GM18498 (cell line): Measurements from ENCODE around the gene ZC3H14.
A peak's percentile ranks its signal among the peaks of the same experiment; 100 is the strongest.

ENCODE experiments used
- ATAC-seq: cut with Tn5 transposase; IDR thresholded peaks from one replicate; pipeline ENCODE4 v1.9.1; 2021; ENCODE audit warnings: mild to moderate bottlenecking, moderate library complexity; ENCODE audit not compliant: unreplicated experiment

ZC3H14 gene

DNA sequence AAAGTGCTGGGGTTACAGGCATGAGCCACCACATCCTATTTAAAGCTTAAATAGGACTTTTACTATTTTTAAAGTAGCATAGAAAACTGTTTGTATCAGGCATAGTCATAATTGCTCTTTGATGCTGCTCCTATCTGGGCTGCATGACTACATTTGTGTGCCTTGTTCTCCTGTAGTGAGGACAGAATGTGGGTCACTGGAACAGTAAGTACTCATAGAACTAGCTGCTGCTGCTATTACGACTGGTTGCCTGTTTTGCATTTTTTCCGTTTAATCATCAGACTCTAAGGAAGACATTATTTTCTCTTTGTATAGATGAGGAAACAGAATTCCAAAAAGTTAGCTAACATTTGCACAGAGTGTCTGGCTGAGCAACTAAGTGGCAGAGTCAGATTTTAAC is 42.8 kb downstream of the ZC3H14 start:
- ATAC-seq = no peak

DNA sequence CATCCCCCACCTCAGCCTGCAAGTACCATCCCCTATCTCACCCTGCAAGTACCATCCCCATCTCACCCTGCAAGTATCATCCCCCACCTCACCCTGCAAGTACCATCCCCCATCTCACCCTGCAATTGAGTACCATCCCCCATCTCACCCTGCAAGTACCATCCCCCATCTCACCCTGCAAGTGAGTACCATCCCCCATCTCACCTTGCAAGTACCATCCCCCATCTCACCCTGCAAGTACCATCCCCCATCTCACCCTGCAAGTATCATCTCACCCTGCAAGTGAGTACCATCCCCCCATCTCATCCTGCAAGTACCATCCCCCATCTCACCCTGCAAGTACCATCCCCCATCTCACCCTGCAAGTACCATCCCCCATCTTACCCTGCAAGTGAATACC is 45.0 kb downstream of the ZC3H14 start:
- ATAC-seq = no peak

DNA sequence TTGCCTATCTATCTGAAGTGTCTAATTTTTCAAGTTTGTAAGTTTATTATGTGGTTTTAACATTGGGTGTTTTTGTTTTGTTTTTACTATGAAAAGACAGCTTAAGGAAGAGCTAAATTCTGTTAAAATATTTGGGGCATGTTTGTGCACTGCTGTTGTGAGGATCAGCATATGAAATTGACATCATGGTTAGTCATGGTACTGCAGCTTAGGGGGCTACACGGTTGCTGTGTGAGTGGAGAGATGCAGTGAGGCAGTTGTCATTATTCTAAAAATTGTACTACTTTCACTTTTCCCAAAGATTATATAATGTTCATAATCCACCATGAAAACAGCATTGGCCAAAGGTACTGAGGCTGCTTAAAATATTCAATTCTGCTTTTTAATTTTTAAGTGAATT is 49.0 kb downstream of the ZC3H14 start:
- no peak for ATAC-seq

DNA sequence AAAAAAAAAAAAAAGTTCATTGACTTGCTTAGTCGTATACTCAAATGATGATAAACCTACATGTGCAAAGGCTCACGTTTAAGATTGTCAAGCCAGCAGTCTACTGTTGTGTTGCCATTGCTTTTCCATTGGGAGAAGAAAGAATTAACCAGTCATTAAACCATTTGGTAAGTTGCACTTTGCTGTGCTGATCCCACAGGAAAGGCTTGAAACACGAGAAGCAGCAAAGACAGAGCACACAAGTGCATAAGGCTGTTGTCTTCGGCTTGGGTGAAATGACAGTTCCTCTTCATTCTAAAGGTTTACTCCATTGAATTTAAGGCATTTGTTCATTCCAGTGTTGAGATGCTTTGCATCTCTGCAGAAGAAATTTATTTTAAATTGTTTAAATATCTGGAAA is 50.1 kb downstream of the ZC3H14 start:
- ATAC-seq = no peak

DNA sequence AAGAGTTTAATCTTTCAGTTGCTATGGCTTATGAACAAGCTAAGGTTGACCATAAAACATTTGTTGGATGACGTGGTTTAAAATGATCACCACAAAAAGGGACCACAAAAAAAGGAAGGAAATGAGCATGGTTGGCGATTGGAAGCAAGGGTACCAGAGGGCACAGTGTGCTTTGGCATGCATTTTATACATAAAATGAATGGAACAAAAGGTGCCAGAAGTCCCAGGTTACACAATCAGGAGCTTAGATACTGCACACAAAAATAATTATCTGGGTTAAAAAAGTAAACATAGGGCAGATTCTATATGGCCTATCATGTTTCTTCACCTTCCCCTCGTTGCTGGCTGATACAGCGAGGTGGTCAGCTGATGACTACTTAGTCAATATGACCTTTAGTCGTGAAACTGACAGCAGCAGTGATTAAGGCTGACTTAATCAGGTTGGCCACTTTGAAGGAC is 50.7 kb downstream of the ZC3H14 start:
- no peak for ATAC-seq

DNA sequence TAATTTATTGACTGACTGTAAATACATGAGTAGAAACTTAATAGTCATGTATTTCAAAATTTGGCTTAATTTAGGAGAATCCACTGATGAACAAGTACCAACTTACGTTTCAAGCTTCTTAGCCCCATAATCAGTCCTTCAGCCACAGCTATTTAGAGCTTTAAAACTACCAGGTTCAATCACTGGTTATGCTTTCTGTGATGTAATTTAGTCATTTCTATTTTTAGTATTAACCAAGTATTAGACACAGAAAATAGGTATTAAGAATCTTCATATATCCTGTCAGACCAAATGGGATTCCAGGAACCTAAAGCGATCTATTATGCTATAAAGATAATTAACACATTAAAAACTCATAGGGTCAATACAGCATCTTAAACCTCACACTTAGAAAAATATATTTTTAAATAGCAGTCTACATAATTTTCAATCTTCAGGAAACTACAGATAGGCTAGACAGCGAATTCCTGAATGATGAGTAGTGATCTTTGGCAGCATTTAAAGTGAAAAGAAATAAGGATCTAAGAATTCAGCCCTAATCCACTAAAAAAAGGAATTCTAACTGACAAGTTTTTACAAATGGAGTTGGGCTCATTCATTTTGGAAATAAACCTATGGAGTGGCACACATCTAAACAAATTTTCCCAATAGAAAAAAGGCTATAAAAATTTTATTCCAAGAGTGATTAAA is 51.5 kb downstream of the ZC3H14 start:
- no peak for ATAC-seq

DNA sequence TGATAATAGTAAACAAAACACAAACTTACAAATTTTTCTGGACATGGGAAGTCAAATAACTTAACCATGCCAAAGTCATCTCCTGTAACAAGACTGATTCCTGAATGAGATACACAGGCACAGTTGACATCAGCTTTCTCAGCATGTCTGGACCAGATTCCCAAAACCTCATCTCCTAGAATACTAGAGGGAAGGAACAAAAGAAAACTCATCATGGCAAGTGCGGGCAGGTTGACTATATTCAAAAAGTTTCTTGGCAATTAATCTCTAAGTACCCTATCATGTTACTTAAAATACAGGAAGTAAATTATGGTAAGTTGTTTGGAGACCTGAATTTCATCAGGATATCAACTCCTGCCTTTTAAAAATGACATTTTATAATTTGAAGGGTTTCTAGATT is 53.9 kb downstream of the ZC3H14 start:
- no peak for ATAC-seq

DNA sequence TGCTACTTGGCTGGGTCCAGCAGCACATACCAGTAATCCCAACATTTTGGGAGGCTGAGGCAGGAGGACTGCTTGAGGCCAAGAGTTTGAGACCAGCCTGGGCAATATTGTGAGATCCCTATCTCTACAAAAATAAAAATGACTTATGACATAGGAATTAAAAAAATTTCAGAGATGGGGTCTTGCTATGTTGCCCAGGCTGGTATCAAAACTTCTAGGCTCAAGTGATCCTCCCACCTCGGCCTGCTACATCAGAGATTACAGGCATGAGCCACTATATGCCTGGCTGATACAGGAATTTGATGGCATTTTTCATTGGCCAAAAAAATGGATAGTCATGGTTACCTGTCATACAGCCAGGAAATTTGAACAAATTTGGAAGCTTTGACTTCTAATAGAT is 54.6 kb downstream of the ZC3H14 start:
- ATAC-seq = no peak

DNA sequence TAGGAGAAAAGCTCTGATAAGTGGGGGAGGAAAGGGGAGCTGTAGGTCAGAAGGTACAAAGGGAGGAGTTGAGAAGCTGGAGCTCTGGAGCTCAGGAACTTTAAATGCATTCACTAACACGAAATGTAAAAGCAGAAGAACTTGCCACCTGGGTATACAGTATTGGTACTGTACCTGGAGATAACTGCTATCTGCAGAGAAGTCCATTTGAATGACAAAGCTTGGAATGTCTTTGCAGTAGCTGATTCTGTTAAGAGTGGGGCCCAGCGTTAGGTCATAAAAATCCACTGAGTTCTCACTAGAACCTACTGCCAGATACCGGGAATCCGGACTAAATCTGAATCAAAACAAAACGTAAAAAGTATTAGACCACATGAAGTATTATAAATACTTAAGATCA is 55.6 kb downstream of the ZC3H14 start:
- no peak for ATAC-seq

DNA sequence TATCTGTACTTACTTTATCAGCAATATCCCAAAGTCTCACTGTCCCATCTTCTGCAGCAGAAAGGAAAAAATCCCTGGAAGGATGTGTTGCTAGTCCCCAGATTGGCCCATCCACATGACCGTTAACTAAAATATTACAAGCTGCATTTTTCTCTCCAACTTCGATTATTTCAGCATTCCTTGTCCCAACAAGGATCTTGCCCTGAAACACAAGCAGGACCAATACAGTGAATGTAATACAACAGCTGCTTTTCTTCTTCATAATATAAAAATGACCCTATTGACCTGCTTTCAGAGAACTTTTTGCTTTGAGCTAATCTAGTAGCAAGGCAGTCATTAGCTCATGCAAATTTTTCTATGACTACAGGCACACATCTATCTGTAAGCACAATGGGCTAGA is 58.3 kb downstream of the ZC3H14 start:
- no peak for ATAC-seq

DNA sequence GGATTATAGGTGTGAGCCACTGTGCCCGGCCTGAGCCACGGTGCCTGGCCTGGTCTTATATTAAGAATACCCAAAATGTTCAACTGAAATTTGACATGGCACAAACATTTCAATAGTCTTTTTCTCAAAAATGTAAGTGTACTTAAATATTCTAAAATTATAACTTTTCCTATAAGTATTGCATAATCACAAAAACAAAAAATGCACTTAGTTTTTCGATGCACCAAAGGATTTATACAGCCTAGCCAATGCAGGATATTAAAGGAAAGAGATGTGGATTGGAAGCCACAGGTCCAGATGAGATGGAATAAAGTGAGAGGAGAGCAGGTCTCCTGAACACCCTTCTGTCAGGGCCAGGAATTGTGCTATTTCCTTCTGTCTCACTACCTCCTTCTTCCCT is 62.8 kb downstream of the ZC3H14 start:
- no peak for ATAC-seq

DNA sequence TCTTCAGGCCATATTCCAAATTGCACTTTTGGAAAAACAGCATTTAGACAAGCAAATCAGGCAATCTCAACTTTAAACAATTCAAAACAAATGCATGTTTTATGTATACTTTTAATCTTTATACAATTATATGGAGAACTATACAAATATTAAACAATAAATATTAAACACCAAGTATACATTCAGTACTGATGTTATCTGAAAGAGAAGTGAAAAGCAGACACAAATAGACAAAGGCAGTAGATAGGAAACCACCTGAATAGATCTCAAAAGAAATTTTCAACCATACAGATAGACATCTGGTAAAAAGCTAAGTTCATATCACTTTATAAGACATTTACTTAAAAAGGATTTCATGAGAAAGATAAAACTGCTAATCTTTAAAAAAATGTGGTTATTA is 65.2 kb downstream of the ZC3H14 start:
- no peak for ATAC-seq

DNA sequence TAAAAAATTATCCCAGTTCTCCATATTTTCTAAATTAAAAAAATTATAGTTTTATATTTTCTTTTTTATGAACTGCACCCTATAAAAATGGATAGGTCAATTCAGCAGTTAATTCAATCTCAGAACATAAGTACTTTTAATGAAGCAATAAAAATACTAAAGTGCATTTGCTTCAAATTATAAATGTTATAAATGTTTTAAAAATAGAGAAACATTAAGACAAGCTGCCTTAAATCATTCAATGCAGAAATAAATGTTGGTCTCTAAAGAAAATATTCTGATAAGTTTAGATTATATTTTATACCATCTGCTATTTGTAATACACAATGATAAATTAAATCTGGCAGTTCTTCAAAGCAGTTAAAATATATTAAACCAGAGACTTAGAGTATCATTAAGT is 65.6 kb downstream of the ZC3H14 start:
- no peak for ATAC-seq

DNA sequence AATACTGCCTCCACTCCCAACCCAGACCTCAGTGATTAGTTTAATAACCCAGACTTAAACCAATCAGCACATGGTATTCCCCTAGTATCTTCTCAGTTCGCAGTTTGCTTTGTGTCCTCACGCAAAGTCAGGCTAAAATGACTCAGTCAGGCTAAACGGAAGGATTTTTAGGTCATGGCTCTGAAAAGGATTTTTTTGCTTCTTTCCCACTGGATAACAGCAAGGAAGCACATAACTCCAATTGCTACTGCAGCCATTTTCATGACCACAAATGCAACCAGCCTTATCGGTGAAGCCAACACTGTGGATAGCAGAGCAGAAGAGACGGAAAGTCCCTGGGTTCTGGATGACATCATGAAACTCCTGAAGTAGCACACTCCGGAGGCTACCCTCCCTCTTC is 67.7 kb downstream of the ZC3H14 start:
- ATAC-seq = no peak

DNA sequence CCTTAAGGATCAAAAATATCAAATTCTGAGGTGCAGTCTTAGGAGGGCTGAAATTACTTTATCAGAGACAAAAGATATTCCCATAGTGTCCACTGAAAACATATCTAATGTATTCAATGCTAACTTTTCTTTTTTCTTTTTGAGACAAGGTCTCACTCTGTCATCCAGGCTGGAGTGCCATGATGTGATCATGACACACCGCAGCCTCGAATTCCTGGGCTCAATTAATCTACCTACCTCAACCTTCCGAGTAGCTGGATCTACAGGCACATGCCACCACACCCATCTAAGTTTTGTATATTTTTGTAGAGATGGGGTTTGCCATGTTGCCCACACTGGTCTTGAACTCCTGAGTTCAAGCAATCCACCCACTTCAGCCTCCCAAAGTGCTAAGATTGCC is 68.3 kb downstream of the ZC3H14 start:
- ATAC-seq = no peak

DNA sequence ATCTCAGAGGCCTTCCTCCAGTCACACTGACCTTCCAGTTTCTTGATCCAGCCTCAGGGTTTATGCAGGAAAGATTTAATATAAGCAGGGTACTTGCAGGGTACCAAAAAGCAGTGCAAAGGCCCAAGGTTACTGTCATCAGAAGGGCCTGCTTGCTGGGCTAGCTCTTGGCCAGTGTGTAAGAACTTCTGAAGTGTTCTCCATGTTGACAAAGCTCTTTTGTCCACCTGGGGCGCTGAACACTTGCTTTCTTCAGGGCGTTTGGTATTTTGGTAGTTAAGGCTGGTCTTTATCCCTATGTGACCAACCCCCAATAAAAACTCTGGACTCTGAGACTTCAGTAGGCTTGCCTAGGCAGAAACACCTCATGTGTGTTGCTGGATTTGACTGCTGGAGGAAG is 69.7 kb downstream of the ZC3H14 start:
- no peak for ATAC-seq

DNA sequence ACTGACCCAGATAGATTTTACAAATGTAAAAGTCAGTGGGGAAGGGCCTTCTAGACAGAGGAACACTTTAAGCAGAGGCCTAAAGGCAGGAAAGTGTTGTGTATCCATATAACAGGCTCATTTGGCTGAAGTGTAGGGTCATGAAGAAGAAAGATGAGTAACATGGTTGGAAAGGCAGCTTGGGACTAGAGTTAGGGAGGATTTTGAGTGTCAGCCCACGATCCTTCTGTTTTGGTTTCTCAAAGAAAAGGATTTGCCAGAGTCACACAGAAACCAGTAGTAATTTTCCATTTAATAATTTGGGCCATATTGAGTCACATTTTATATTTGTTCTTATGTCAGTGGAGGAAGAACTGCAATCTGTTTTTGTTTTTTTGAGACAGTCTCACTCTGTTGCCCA is 76.4 kb downstream of the ZC3H14 start:
- ATAC-seq = no peak

DNA sequence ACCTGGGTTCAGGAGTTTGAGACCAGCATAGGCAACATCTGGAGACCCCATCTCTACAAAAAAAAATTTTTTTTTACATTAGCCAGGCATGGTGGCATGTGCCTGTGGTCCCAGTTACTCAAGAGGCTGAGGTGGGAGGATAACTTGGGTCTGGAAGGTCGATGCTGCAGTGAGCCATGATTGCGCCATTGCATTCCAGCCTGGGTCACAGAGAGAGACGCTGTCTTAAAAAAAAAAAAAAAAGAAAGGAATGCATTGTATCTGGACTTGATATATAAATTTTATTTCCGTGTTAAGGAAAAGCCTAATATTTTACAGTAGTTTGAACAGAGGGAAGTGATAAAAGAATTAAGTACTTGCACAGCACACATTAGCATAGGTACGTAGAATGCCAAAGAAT is 97.2 kb downstream of the ZC3H14 start:
- no peak for ATAC-seq

DNA sequence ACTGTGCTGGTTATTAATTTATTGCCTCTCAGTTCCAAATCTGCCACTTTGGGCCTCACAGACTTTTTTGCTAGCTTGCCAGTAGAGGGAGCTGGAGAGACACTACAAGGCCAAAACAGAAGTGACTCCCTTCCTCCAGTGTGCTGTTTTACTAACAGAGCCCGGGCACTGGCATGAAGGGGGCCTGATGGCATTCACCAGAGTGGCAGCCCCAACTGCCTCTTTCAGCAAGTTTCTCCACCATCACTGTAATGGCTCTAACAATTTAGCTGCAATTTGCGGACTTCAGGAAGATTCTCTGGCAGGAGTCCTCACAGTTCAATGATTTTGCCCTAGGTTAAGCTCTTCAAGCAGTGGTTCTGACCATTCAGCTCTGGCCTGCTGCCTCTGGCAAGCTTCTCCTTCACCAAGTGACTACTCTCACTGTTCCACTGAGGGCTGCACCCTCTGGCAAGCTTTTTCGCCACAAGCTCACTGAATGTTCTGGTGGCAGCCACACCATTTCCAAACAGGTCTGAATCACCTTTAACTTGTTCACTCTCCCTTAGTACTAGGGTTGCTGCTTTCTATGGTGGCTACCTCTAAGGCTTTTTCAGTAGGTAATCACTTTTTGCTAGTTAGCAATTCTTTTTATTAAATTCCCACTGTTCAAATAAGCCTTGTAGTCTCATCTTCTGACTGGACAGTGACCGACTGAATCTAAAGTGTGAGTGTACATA is 104.9 kb downstream of the ZC3H14 start:
- ATAC-seq = peak; percentile 76

DNA sequence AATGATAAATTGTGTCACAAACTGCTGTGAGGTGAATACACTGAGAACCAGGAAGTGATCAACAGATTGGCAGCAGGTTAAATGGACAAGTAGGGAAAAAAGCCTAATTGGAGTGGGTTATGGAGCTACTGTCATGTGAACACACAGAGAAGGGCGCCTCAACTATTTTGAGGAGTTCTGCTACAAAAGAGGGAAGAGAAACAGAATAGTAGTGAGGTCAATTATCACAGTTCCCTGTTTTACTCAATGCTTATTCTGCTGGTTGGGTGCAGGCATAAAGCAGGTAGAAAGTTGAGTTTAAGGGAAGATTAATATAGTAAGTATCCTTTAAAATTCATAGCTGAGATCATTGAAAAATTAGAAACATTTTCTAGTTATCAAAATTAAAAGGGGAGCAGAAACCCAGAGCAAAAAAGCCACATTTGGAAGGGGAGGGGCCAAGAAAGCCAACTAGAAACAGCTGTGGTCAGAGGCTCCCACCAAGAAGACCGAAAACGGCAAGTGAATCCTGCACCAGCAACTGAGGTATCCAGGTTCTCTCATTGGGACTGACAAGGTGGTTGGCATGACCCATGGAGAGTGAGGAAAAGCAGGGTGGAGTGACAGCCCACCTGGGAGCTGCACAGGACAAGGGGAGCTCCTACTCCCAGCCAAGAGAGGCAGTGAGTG is 105.7 kb downstream of the ZC3H14 start:
- peak; percentile 73 for ATAC-seq

DNA sequence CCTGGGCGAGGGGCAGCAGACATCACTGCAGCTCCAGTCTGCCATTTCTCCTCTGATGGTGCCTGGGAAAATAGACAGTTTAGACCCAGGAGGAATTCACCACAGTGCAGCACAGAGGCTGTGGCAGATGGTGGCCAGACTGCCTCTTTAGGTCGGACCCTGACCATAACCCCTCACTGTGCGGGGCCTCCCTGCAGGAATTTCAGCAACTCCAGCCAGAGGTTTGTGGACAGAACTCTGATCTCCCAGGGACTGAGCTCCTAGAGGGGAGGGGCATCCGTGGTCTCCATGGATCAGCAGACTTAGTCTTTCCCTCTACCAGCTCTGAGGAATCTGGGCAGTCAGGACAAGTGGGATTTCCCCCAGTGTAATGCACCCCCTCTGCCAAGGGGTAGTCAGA is 106.5 kb downstream of the ZC3H14 start:
- ATAC-seq = no peak
